GM18867 (cell line): ENCODE data around the gene DRAM2.
"Not testable (repeated sequence)": the region's sequence is repeated elsewhere in the genome, so short reads cannot be mapped to it uniquely, and the experiment has no call there.

Experiments used
- ATAC-seq: cut with Tn5 transposase; IDR thresholded peaks from one replicate; pipeline ENCODE4 v1.9.1; 2021; ENCODE audit warnings: mild to moderate bottlenecking, moderate library complexity; ENCODE audit not compliant: unreplicated experiment

The DRAM2 gene

GRCh38 chr1:111084999-111085398 lies 54.9 kb downstream of the DRAM2 start:
- no peak for ATAC-seq

- no peak for ATAC-seq
These were observed 57.3 kb downstream of the DRAM2 start for GRCh38 chr1:111082421-111083203.

DNA sequence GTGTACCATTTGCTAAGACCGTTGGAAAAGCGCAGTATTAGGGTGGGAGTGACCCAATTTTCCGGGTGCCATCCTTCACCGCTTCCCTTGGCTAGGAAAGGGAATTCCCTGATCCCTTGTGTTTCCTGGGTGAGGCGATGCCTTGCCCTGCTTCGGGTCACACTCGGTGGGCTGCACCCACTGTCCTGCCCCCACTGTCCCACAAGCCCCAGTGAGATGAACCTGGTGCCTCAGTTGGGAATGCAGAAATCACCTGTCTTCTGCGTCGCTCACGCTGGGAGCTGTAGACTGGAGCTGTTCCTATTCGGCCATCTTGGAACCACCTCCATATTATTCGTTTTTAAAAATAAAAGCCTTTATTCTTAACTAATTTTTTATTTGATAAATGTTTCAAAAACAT lies 60.6 kb downstream of the DRAM2 start:
- not testable (repeated sequence) for ATAC-seq

DNA sequence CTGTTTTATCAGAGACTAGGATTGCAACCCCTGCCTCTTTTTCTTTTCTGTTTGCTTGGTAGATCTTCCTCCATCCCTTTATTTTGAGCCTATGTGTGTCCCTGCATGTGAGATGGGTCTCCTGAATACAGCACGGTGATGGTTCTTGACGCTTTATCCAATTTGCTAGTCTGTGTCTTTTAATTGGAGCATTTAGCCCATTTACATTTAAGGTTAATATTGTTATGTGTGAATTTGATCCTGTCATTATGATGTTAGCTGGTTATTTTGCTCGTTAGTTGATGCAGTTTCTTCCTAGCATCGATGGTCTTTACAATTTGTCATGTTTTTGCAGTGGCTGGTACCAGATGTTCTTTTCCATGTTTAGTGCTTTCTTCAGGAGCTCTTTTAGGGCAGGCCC lies 62.6 kb downstream of the DRAM2 start:
- ATAC-seq = not testable (repeated sequence)
